OCI-LY7 (cell line): Measurements from ENCODE around the gene SRP54.

Experiments used
- CTCF ChIP-seq: fragments of 200-600 bp; sonication (generic); conservative IDR thresholded peaks from 2 replicates; pipeline ENCODE4 v1.5.1; 2014; ENCODE audit warnings: mild to moderate bottlenecking, antibody characterized with exemption, low read length, moderate library complexity, mixed read lengths
- EZH2phosphoT487 ChIP-seq: fragments of 200-600 bp; sonication (generic); IDR thresholded peaks from 2 replicates; pipeline ENCODE4 v1.6.1; 2018; ENCODE audit warnings: low read depth, borderline replicate concordance, mild to moderate bottlenecking, mixed run types, antibody characterized with exemption, low read length, moderate library complexity, mixed read lengths

- TF ChIP-seq CTCF (no peak), EZH2phosphoT487 (no peak)
Measured at GRCh38 chr14:34983148-34983760, 462 bp downstream of the SRP54 start.
